ENCODE measurements around the gene CACNG4. TPM values are rescaled to one million over a fixed set of nuclear protein-coding genes. Genes with fewer than 3 reads are reported as not detected.
A peak's percentile ranks its signal among the peaks of the same experiment; 100 is the strongest.

The CACNG4 gene
- not detected for total RNA-seq

DNA sequence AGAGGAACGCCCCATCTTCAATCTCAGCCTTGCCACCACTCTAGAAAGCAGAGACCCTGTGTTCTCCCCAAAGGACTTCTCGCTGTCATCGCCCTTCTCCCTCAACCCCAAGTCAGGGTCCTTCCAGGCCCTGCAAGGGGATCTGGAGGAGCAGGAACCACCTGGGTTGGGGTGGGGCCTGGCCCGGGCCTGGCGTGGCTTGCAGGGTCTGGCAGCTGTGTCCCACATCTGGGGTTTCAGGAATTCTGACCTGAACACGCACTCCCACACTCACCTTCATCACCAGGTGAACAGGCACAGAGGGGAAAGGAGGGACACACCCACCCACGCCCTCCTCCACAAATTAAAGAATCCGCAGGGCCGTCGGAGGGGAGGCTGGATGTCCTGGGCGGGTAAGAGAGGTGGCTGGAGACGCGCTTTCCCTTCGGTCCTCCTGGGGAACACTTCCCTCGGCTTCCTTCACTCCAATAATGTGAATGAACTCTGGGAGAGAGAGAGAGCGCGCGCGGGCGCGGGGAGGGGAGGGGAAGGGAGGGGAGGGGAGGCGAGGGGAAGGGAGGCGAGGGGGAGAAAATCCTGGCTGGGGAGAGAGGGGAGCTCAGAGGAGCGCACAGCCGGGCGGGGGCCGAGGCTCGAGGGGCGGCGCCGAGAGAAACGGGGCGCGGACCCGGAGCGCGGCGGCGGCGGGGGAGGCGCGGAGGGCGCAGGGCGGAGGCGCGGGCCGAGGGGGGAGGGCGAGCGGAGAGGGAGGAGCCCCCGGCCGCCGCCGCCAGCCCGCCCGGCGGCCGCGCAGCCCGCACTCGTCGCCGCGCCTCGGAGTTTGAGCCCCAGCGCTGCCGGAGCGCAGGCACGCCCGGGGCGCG lies at the start of gene CACNG4:
Gene CACNG4, plus strand, starts transcription at position 799 of the 863 bp plus-strand sequence. CDS start 205 bp downstream, outside the sequence.
- peak within 1 kb of the TSS; percentile 36 for H3K4me3 Mint-ChIP-seq
- H3K4me1 Mint-ChIP-seq, result peaks cover 9% of the 10 kb centered on the region
- ATAC-seq, result peak; percentile 20
- no peak for DNase-seq
- no peak within 1 kb of the TSS for H3K27ac Mint-ChIP-seq
- CTCF ChIA-PET, result no interaction called here
- H3K27me3 Mint-ChIP-seq, result peaks cover 72% of the 10 kb centered on the region
- H3K36me3 Mint-ChIP-seq, result no peaks in the 10 kb centered on the region
- H3K9me3 Mint-ChIP-seq (ENCODE audit: low read depth), result no peaks in the 10 kb centered on the region

DNA sequence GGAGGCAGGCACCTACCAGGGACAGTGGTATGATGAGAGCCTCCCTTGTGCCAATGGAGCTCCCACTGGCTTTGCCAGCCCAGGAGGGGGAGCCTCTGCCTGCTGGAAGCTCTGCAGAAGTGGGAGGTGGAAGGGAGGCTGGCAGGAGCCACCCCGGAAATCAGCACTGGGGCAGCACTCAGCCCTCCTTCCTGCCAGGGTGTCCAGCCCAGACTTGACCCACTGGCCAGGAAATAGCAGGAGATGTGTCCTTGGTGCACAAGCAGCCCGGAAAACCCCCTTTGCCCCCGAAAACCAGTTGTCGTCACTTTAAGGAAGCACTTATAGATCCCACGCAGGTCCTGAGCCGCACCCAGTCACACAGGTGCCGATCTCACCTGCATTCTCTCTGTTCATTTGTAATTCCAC lies 49.3 kb upstream of the CACNG4 start:
- no peaks in the 10 kb centered on the region for H3K9me3 Mint-ChIP-seq (ENCODE audit: low read depth)
- no peaks in the 10 kb centered on the region for H3K36me3 Mint-ChIP-seq
- CTCF ChIA-PET, result interaction anchor here (0.6 kb wide), 1 partner anchor 153 kb away, joined by 3 read pairs; no protein-coding TSS in a partner anchor
- H3K4me1 Mint-ChIP-seq, result no peaks in the 10 kb centered on the region
- no peak overlapping the region for H3K4me3 Mint-ChIP-seq
- no peak for DNase-seq
- no peak for ATAC-seq
- no peak overlapping the region for H3K27ac Mint-ChIP-seq
- H3K27me3 Mint-ChIP-seq, result peaks cover 12% of the 10 kb centered on the region

DNA sequence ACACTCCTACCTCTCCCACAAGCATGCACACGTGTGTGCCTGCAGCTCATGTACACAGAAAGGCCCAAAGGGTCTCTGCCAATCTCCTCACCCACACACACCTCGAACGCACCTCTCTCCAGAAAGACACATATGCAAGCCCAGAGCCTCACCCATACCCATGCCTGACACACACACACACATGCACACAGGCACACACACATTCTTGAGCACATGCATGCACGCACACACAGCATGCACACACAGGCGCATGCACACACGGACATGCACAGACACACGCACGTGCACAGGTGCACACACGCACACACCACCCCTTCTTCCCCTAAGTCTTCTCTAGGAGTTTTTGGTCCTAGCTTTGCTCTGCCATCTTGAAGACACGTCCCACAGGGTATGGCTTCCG lies 48.7 kb upstream of the CACNG4 start:
- DNase-seq (no peak), ATAC-seq (no peak)
- H3K4me3 Mint-ChIP-seq, result no peak overlapping the region
- H3K9me3 Mint-ChIP-seq (ENCODE audit: low read depth), result no peaks in the 10 kb centered on the region
- H3K27me3 Mint-ChIP-seq, result peaks cover 12% of the 10 kb centered on the region
- no peaks in the 10 kb centered on the region for H3K36me3 Mint-ChIP-seq
- CTCF ChIA-PET, result interaction anchor here (0.6 to 1.6 kb wide), 2 partner anchors 152 to 188 kb away, joined by 3 to 4 read pairs; no protein-coding TSS in a partner anchor
- H3K27ac Mint-ChIP-seq, result no peak overlapping the region
- no peaks in the 10 kb centered on the region for H3K4me1 Mint-ChIP-seq

- CTCF ChIA-PET, result interaction anchor here (0.6 to 1.6 kb wide), 2 partner anchors 12 to 189 kb away, joined by 3 to 4 read pairs; no protein-coding TSS in a partner anchor
- Mint-ChIP-seq H3K27ac (no peak overlapping the region), H3K4me3 (no peak overlapping the region), H3K27me3 (peaks cover 10% of the 10 kb centered on the region), H3K4me1 (no peaks in the 10 kb centered on the region), H3K9me3 (ENCODE audit: low read depth) (no peaks in the 10 kb centered on the region), H3K36me3 (no peaks in the 10 kb centered on the region)
- ATAC-seq, result no peak
- no peak for DNase-seq
Observed at GRCh38 chr17:66916946-66917345, 47.6 kb upstream of the CACNG4 start.

- no peaks in the 10 kb centered on the region for H3K9me3 Mint-ChIP-seq (ENCODE audit: low read depth)
- DNase-seq (no peak), ATAC-seq (no peak)
- CTCF ChIA-PET, result no interaction called here
- no peak overlapping the region for H3K27ac Mint-ChIP-seq
- no peaks in the 10 kb centered on the region for H3K4me1 Mint-ChIP-seq
- H3K4me3 Mint-ChIP-seq, result no peak overlapping the region
- H3K27me3 Mint-ChIP-seq, result peaks cover 9% of the 10 kb centered on the region
- no peaks in the 10 kb centered on the region for H3K36me3 Mint-ChIP-seq
Observed at GRCh38 chr17:66918896-66919295, 45.6 kb upstream of the CACNG4 start.

DNA sequence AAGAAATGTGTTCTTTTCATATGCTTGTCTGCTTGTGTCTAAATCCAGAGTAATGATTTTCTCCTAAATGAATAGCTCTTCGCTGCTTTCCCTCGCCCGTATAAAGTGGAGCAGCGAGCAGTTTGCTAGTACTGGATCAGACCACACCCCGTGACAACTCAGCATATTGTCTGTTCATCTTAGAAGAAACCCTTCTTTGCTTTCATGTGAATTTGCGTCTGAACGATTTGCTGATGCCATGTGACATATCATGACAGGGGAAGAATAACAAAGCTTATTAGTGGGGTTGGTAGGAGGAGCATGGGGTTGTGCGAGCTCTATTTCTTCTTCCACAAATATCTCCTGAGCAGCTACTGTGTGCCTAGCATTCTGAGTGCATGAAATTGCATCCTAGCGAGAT lies 44.1 kb upstream of the CACNG4 start:
- ATAC-seq (no peak), DNase-seq (no peak)
- H3K27me3 Mint-ChIP-seq, result peaks cover 18% of the 10 kb centered on the region
- H3K9me3 Mint-ChIP-seq (ENCODE audit: low read depth), result no peaks in the 10 kb centered on the region
- no peak overlapping the region for H3K27ac Mint-ChIP-seq
- CTCF ChIA-PET, result interaction anchor here (0.5 kb wide), 1 partner anchor 630 kb away, joined by 3 read pairs; no protein-coding TSS in a partner anchor
- H3K36me3 Mint-ChIP-seq, result no peaks in the 10 kb centered on the region
- H3K4me1 Mint-ChIP-seq, result no peaks in the 10 kb centered on the region
- H3K4me3 Mint-ChIP-seq, result no peak overlapping the region

DNA sequence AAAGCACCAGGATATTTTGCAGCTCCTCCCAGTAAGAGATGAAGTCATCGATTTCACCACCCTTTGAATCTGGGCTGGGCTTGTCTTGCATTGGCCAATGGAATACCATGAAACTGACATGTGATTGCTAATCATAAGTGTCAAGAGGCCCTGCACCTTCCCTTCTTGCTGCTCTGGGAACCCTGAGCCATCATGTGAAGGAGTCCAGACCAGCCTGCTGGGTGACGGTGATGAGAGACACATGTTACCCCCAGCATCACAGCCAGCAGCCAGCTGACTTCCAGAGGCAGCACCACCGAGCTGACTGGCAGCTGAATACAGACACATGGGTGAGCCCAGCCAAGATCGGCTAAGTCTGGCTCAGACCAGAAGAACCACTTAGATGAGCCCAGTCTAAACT lies 43.6 kb upstream of the CACNG4 start:
- H3K27me3 Mint-ChIP-seq, result peaks cover 21% of the 10 kb centered on the region
- no peak overlapping the region for H3K27ac Mint-ChIP-seq
- ATAC-seq (no peak), DNase-seq (no peak)
- no peaks in the 10 kb centered on the region for H3K9me3 Mint-ChIP-seq (ENCODE audit: low read depth)
- CTCF ChIA-PET, result no interaction called here
- no peak overlapping the region for H3K4me3 Mint-ChIP-seq
- H3K36me3 Mint-ChIP-seq, result no peaks in the 10 kb centered on the region
- H3K4me1 Mint-ChIP-seq, result no peaks in the 10 kb centered on the region

- Mint-ChIP-seq H3K36me3 (no peaks in the 10 kb centered on the region), H3K9me3 (ENCODE audit: low read depth) (no peaks in the 10 kb centered on the region), H3K27ac (no peak overlapping the region), H3K4me3 (no peak overlapping the region), H3K27me3 (peaks cover 42% of the 10 kb centered on the region), H3K4me1 (no peaks in the 10 kb centered on the region)
- DNase-seq (no peak), ATAC-seq (no peak)
- CTCF ChIA-PET, result no interaction called here
Observed at GRCh38 chr17:66923886-66924285, 40.6 kb upstream of the CACNG4 start.

- ATAC-seq (no peak), DNase-seq (no peak)
- no peaks in the 10 kb centered on the region for H3K4me1 Mint-ChIP-seq
Observed at GRCh38 chr17:66925811-66926500, 38.6 kb upstream of the CACNG4 start.

DNA sequence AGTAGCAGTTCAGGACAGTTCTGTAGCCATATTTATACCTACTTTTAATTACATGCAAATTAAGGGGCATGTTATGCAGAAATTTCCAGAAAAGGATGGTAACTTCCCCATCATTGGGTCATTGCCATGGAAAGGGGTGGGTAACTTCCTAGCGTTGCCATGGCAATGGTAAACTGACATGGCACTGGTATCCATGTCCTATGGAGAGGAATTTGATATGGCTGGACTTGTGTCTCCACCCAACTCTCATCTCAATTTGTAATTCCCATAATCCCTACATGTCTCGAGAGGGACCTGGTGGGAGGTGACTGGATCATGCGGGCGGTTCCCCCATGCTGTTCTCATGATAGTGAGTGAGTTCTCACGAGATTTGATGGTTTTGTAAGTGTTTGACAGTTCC lies 35.6 kb upstream of the CACNG4 start:
- Mint-ChIP-seq H3K4me3 (no peak overlapping the region), H3K27ac (no peak overlapping the region), H3K36me3 (no peaks in the 10 kb centered on the region), H3K9me3 (ENCODE audit: low read depth) (no peaks in the 10 kb centered on the region), H3K4me1 (no peaks in the 10 kb centered on the region), H3K27me3 (peaks cover 46% of the 10 kb centered on the region)
- ATAC-seq, result no peak
- no peak for DNase-seq
- CTCF ChIA-PET, result no interaction called here

More at GRCh38 chr17:66925811-66926500, 38.6 kb upstream of the CACNG4 start:
- Mint-ChIP-seq H3K9me3 (ENCODE audit: low read depth) (no peaks in the 10 kb centered on the region), H3K27ac (no peak overlapping the region), H3K4me3 (no peak overlapping the region), H3K36me3 (no peaks in the 10 kb centered on the region), H3K27me3 (peaks cover 54% of the 10 kb centered on the region)
- CTCF ChIA-PET, result no interaction called here

DNA sequence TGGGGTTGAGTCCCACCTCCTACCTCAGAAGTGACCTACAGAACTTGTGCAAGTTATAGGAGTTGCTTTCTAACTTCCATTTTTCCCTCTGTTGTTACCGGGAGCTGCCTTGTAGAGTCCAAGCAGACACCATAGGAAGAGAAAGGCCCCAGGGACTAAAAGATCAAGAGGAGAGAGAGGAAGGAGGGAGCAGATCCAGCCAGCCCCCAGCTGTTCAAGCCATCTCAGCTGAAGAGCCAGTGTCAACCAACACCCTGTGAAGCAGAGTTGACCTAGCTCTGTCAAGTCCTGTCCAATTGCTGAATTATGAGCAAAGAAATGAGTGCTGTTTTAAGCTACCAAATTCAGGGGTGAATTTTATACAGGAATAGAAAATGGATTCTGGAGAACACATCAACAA lies 34.9 kb upstream of the CACNG4 start:
- Mint-ChIP-seq H3K27me3 (peaks cover 41% of the 10 kb centered on the region), H3K36me3 (no peaks in the 10 kb centered on the region), H3K27ac (no peak overlapping the region), H3K9me3 (ENCODE audit: low read depth) (no peaks in the 10 kb centered on the region), H3K4me1 (no peaks in the 10 kb centered on the region), H3K4me3 (no peak overlapping the region)
- ATAC-seq (no peak), DNase-seq (no peak)
- CTCF ChIA-PET, result interaction anchor here (1.5 kb wide), 1 partner anchor 21 kb away, joined by 3 read pairs; no protein-coding TSS in a partner anchor

GRCh38 chr17:66930933-66931332 lies 33.6 kb upstream of the CACNG4 start:
- ATAC-seq (no peak), DNase-seq (no peak)
- H3K27me3 Mint-ChIP-seq, result peaks cover 36% of the 10 kb centered on the region
- H3K27ac Mint-ChIP-seq, result no peak overlapping the region
- no peaks in the 10 kb centered on the region for H3K4me1 Mint-ChIP-seq
- H3K4me3 Mint-ChIP-seq, result no peak overlapping the region
- H3K9me3 Mint-ChIP-seq (ENCODE audit: low read depth), result no peaks in the 10 kb centered on the region
- H3K36me3 Mint-ChIP-seq, result no peaks in the 10 kb centered on the region
- CTCF ChIA-PET, result no interaction called here

- no peaks in the 10 kb centered on the region for H3K9me3 Mint-ChIP-seq (ENCODE audit: low read depth)
- ATAC-seq, result no peak
- DNase-seq, result no peak
- H3K4me1 Mint-ChIP-seq, result no peaks in the 10 kb centered on the region
- no peaks in the 10 kb centered on the region for H3K36me3 Mint-ChIP-seq
- CTCF ChIA-PET, result no interaction called here
- no peak overlapping the region for H3K27ac Mint-ChIP-seq
- no peak overlapping the region for H3K4me3 Mint-ChIP-seq
- peaks cover 30% of the 10 kb centered on the region for H3K27me3 Mint-ChIP-seq
Observed at GRCh38 chr17:66932311-66932710, 32.2 kb upstream of the CACNG4 start.

GRCh38 chr17:66934040-66934439 lies 30.5 kb upstream of the CACNG4 start:
- Mint-ChIP-seq H3K27me3 (peaks cover 28% of the 10 kb centered on the region), H3K9me3 (ENCODE audit: low read depth) (no peaks in the 10 kb centered on the region), H3K4me1 (no peaks in the 10 kb centered on the region), H3K4me3 (no peak overlapping the region), H3K36me3 (no peaks in the 10 kb centered on the region), H3K27ac (no peak overlapping the region)
- DNase-seq, result no peak
- CTCF ChIA-PET, result no interaction called here
- no peak for ATAC-seq

Data from activated CD8-positive, alpha-beta memory T cell treated with anti-CD3 and anti-CD28 coated beads, Interleukin-2, amount 10 ng/mL, durations not matched to agents 7 days and 5 days (primary cell).